ENCODE data around the gene HELQ. TPM values are rescaled to one million over a fixed set of nuclear protein-coding genes. Genes with fewer than 3 reads are reported as not detected.

HELQ gene, protein sequence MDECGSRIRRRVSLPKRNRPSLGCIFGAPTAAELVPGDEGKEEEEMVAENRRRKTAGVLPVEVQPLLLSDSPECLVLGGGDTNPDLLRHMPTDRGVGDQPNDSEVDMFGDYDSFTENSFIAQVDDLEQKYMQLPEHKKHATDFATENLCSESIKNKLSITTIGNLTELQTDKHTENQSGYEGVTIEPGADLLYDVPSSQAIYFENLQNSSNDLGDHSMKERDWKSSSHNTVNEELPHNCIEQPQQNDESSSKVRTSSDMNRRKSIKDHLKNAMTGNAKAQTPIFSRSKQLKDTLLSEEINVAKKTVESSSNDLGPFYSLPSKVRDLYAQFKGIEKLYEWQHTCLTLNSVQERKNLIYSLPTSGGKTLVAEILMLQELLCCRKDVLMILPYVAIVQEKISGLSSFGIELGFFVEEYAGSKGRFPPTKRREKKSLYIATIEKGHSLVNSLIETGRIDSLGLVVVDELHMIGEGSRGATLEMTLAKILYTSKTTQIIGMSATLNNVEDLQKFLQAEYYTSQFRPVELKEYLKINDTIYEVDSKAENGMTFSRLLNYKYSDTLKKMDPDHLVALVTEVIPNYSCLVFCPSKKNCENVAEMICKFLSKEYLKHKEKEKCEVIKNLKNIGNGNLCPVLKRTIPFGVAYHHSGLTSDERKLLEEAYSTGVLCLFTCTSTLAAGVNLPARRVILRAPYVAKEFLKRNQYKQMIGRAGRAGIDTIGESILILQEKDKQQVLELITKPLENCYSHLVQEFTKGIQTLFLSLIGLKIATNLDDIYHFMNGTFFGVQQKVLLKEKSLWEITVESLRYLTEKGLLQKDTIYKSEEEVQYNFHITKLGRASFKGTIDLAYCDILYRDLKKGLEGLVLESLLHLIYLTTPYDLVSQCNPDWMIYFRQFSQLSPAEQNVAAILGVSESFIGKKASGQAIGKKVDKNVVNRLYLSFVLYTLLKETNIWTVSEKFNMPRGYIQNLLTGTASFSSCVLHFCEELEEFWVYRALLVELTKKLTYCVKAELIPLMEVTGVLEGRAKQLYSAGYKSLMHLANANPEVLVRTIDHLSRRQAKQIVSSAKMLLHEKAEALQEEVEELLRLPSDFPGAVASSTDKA
- total RNA-seq: 12.0 and 13.3 TPM in 2 replicates

DNA sequence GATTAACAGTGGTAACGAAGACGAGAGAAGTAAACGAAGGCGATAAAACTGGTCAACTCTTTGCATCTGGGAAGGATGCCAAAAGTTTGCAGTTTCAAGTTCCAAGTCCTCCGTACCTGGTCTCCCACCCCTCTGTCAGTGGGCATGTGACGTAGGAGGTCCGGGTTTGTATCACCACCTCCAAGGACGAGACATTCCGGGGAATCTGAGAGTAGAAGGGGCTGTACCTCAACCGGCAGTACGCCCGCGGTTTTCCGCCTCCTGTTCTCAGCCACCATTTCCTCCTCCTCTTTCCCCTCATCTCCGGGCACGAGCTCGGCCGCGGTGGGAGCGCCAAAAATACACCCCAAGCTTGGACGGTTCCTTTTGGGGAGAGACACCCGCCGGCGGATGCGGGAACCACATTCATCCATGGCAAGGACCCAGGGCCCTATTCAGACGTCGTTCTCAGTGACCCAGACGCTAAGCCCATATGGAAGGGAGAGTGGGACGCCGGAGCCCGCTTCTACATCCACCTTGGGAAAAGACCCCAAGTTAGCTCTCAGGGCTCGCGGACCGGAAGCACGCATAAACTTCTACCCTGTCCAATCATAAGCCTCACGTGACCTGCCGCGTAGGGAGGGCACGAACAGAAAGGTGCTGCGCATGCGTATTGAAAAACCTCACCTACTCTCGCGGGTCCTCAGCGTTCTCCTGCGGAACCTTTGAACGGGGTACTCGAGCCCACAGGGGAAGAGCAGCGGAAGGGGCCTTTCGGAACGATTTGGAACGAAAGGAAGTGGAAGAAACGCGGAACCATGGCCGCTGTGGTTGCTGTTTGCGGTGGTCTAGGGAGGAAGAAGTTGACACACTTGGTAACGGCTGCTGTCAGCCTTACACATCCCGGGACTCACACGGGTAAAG is at the start of gene HELQ, which contains the start of gene MRPS18C:
HELQ (minus strand) TSS at position 543 of the 903 bp plus-strand sequence; CDS start at position 413, 130 bp downstream.
MRPS18C (plus strand) TSS at position 778 of the 903 bp plus-strand sequence; CDS start at position 798, 20 bp downstream.

DNA sequence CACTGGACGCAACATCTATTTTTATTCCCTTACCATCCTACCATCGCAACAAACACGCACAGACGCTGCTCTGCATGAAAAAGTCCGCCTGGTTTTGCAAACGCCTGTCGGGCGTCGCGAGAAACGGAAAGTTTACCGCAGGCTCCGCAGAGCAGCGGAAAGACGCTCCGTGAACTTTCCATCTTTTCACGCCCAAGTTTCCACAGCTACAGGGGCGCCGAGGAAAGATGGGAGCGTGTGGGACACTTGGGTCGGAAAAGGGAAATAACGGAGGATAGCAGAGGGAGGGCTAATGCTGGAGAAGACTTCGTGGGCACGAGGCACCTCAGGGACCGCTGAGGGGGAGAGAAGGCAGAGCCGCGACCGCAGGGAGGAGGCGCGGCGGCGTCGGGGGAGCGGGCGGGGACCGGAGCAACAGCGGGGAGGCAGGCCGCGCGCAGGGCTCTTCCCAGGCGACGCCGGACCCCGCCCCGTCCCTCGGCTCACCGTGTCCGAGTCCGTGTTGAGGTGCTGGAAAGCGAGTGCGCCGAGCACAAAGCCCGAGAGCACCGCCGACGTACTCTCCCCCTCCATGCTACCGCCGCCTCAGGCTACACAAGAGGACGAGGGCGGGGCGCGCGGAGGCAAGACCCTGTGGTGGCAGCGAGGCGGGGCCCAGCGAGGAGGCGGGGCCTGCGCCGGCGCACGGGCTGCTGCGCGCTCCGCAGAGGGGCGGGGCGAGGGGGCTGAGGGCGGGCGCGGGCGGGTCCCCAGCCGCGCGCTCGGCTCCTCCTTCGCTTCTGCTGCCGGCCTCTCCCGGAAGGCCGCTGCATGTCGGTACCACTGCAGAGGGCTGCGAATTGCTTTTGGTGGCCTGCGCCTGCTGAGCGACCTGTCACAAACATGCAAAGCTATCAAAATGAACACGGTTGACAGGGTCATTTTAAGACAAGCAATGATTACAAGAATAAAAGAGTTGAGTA is 29.2 kb upstream of the HELQ start, which contains the start of gene ABRAXAS1:
ABRAXAS1 (minus strand) TSS at position 601 of the 962 bp plus-strand sequence; CDS start at position 573, 28 bp downstream.

Other genes with a start within 250 kb of the HELQ start
- 9.7 and 17.4 TPM in 2 replicates for gene COQ2, start 171.0 kb downstream of the HELQ start, total RNA-seq
- gene HPSE, start 121.0 kb downstream of the HELQ start, total RNA-seq: 1.3 and 6.9 TPM in 2 replicates
- gene MRPS18C, start 235 bp upstream of the HELQ start, total RNA-seq: 23.4 and 34.3 TPM in 2 replicates
- gene ABRAXAS1, start 29.3 kb upstream of the HELQ start, total RNA-seq: 16.3 and 18.4 TPM in 2 replicates
- gene GPAT3, start 80.3 kb upstream of the HELQ start, total RNA-seq: 2.5 and 9.9 TPM in 2 replicates

Data from endothelial cell of coronary artery (primary cell).